ENCODE results near the gene CDH4. TPM values are rescaled to one million over a fixed set of nuclear protein-coding genes. Genes with fewer than 3 reads are reported as not detected.

The CDH4 gene
- total and polyA plus RNA-seq, 9 of the 15 experiments (the other 6 are each of a cell fraction or from before 2014, with no cell fraction given): 0.04 TPM; not detected in 8

- ATAC-seq: no peak
- no peak overlapping the region for H3K27ac ChIP-seq (ENCODE audit: extremely low read depth, low read depth, low read length)
- H3K9me1 ChIP-seq (ENCODE audit: control insufficient read depth, insufficient read depth, low read length): no peaks in the 10 kb centered on the region
- H3K9me3 ChIP-seq (replicated peaks; ENCODE audit: control insufficient read depth, insufficient read depth, low read depth, low read length): no peaks in the 10 kb centered on the region
- H4K20me1 ChIP-seq (replicated peaks; ENCODE audit: control insufficient read depth, insufficient read depth, low read length): 0 out of 2 replicates have a peak, but pooled peaks cover 3% of the 10 kb centered on the region
- no TSS peak for BruUV-seq (replicated peaks)
- POLR2A ChIA-PET: interaction anchor here (1.9 kb wide), 1 partner anchor 14 kb away, joined by 6 read pairs; no protein-coding TSS in a partner anchor
- DNase-seq (ENCODE audit: extremely low read depth in 1 of 4, low spot score in 3 of 4): no peak
- no peak overlapping the region for H3K9ac ChIP-seq (ENCODE audit: insufficient read depth in 1 of 2, low read depth in 2 of 2, low read length in 2 of 2)
- H3K27me3 ChIP-seq (ENCODE audit: control insufficient read depth in 2 of 2, insufficient read depth in 2 of 2, low read length in 2 of 2): peaks cover 42 to 89% of the 10 kb centered on the region in 2 experiments; a peak in 4 of 5 replicates
- in situ Hi-C loops (cut with MboI) (no loop called here), intact Hi-C loops (cut with micrococcal nuclease) (no loop called here)
- H3K4me1 ChIP-seq (replicated peaks in 1 of 2; ENCODE audit: control insufficient read depth in 2 of 2, insufficient read depth in 2 of 2, low read length in 2 of 2): no peaks in the 10 kb centered on the region; a peak in 1 of 5 replicates
- H3K36me3 ChIP-seq (ENCODE audit: control insufficient read depth, insufficient read depth, low read length): no peaks in the 10 kb centered on the region
- 0% methylated on average over 14 of the region's 14 CpGs for WGBS (ENCODE audit: insufficient coverage, low coverage, missing lambda C conversion rate)
- H3K4me3 ChIP-seq: no peak overlapping the region
- no peaks in the 10 kb centered on the region for H3K79me2 ChIP-seq (ENCODE audit: control insufficient read depth, insufficient read depth, low read length)
- no peak overlapping the region for H3K4me2 ChIP-seq (ENCODE audit: insufficient read depth, low read length)
- FAIRE-seq: no peak
- TF ChIP-seq RBM14 (IDR thresholded peaks at IDR 0.05; ENCODE audit: borderline replicate concordance, insufficient read depth, low read depth, low read length): no peak
- TF ChIP-seq TAF1 (IDR thresholded peaks at IDR 0.05; ENCODE audit: control insufficient read depth, extremely low read depth, insufficient read depth, low read length, severe bottlenecking): no peak
- TF ChIP-seq POLR2H (tag; IDR thresholded peaks at IDR 0.05; ENCODE audit: low read depth): no peak
- TF ChIP-seq RFX7 (CRISPR knock-in tag; IDR thresholded peaks at IDR 0.05): no peak
- no peak for TF ChIP-seq HDAC2 (IDR thresholded peaks at IDR 0.05)
- no peak for TF ChIP-seq NFE2 (IDR thresholded peaks at IDR 0.05; ENCODE audit: low read depth)
- TF ChIP-seq PKNOX1 (IDR thresholded peaks at IDR 0.05): no peak
- no peak for TF ChIP-seq ZNF764 (CRISPR knock-in tag; IDR thresholded peaks at IDR 0.05; ENCODE audit: low read depth)
- no peak for TF ChIP-seq SFPQ (IDR thresholded peaks at IDR 0.05; ENCODE audit: low read depth, low read length)
- no peak for TF ChIP-seq CC2D1A (IDR thresholded peaks at IDR 0.05)
- no peak for TF ChIP-seq BRF1 (IDR thresholded peaks at IDR 0.05; ENCODE audit: borderline replicate concordance, extremely low read depth, insufficient read length)
- no peak for TF ChIP-seq NFRKB (IDR thresholded peaks at IDR 0.05; ENCODE audit: low read depth)
- H2AFZ ChIP-seq (ENCODE audit: low read depth, low read length): no peak overlapping the region
- CTCF ChIA-PET (ENCODE audit: low intra/inter-chr PET ratio): no interaction called here
These were observed 560.9 kb downstream of the CDH4 start for GRCh38 chr20:61812845-61813485.
